Iris pigment epithelial cell (primary cell): Measurements from ENCODE around the gene MYH3.
"Not testable (repeated sequence)": the region's sequence is repeated elsewhere in the genome, so short reads cannot be mapped to it uniquely, and the experiment has no call there.

ENCODE experiments used
- DNase-seq: peaks from one replicate; pipeline ENCODE4 v3.0.0-alpha.2; 2011; ENCODE audit warnings: low read depth

The MYH3 gene

DNA sequence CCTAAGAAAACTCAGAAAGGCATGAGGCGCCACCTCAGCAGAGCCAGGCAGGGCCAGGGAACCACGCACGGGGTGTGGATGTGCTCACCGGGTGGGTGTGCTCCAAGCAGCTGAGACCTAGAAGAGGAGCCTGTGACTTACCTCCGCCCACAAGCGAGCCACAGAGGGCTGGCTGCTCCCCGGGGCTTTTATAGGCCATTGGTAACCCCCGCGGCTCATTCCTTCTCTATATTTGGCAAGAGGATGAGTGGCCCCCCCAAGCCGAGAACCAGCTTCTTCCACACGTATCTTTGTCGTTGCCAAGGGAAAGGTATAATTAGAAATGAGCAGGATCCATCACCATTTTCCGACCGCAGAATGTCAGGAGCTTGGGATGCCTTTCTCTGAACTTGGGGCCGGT, at the start of gene MYH3:
MYH3 (minus strand) TSS at position 162 of the 400 bp plus-strand sequence. CDS start 2,245 bp downstream, outside the sequence.
- DNase-seq, result no peak

- no peak for DNase-seq
Observed at GRCh38 chr17:10705727-10706126, 48.6 kb upstream of the MYH3 start.

GRCh38 chr17:10702574-10702973, 45.5 kb upstream of the MYH3 start:
- DNase-seq, result peak; percentile 88

DNA sequence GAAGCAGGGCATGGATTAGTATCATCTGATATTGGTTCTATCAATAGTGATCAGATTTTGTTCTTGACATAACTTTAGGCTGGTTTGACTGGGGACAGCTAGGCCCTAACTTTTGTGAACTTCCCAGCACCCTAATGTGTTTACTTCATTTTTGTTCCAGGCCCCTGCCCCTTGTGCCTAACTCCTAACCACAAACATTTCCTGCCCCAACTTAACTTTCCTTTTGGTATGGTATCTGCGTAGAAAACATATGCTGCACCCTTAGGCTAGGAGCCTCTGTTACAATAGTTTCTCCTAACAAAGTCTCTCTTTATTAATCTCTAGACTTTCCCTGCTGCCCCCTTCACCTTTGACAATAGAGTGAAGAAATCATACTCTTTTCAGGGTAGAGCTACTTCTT, 42.7 kb upstream of the MYH3 start:
- DNase-seq, result peak; percentile 88

GRCh38 chr17:10698096-10698818, 41.1 kb upstream of the MYH3 start:
- peak; percentile 38 for DNase-seq

GRCh38 chr17:10697092-10698081, 40.3 kb upstream of the MYH3 start, which contains the start of the genes ADPRM and SCO1:
Gene ADPRM, plus strand, starts transcription at chr17:10697594. Its CDS starts 7,333 bp downstream, at chr17:10704927.
Gene SCO1, minus strand, starts transcription at chr17:10697533. Its CDS starts 26 bp downstream, at chr17:10697507.
- peak; percentile 94 for DNase-seq

DNA sequence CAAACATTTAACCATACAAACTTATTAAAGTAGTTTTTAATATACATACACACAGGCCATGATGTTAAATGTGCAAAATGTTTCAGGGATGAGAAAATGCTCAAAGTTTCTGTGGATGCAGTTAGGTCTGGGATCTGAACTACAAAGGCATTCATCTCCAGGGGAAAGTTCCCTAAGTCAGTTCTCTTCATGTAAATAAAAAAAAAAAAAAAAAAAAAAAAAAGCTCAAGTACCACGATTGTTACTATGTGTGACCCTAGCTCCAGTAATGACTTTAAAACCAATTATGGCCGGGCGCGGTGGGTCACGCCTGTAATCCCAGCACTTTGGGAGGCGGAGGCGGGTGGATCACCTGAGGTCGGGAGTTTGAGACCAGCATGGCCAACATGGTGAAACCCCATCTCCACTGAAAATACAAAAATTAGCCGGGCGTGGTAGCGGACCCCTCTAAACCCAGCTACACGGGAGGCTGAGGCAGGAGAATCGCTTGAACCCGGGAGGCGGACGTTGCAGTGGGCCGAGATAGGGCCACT, 38.8 kb upstream of the MYH3 start:
- not testable (repeated sequence) for DNase-seq

DNA sequence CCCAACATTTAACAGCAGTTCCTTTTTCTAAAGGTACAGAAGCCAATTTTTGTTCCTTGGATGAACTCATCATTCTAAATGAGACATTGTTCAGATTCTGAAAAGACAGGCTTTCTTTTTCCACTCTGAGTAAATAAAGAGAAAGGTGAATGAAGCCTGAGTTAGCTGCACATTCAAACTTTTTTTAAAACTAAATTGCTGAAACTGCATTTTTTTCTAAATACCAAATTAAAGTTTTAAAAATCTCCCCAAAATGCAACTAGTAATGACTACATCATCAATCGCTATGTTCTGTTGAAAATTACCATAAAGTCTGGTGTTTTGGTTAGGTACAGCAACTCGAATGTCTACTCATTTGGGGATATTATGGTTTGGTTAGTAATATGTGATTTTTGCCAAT, 30.4 kb upstream of the MYH3 start:
- no peak for DNase-seq

DNA sequence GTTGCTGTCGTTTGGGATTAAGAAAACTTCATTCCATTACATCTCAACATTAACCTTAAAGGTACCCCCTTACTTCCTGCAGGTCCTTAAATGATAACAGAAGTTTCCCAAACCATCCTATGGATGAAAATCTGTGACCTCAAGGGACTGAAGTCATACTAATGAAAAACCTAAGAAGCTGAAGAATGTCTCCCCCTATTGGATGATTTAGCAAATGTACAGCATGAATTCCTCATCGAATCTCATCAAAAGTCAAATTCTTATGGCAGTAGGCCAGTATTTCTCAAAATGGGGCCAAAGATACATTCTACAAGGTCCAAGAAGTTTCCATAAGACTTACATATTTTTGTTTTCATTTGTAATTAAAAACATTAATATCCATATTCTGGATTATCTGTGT, 26.7 kb upstream of the MYH3 start:
- peak; percentile 40 for DNase-seq

DNA sequence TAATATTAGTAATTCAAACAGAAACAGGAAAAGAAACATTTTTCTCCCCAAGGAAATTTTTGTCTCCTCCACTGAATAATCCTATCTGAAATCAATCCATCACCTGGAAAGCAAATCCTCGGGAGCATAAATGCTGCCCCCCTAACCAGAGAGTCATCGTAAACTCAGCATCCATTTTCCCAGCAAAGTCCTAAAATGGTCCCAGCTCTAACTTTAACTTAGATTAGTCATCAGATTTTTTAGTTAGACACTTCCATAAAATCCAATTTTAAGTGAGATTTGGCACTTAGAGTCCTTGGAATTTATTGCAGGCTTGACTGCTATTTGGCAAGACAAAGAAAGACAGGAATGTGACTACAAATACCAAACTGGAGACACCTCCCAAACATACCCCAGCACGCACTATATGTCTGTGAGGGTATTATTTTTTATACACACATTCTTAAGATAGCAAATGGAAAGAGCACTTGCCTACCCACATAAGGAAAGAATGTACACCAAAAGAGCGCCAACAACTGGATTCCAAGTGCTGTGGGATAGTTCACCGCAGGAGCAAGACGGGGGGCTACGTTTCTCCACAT, 24.8 kb upstream of the MYH3 start:
- peak; percentile 35 for DNase-seq

- no peak for DNase-seq
Observed at GRCh38 chr17:10674704-10675103, 17.6 kb upstream of the MYH3 start.

GRCh38 chr17:10673312-10673711, 16.2 kb upstream of the MYH3 start:
- no peak for DNase-seq

GRCh38 chr17:10668775-10669174, 11.7 kb upstream of the MYH3 start:
- DNase-seq, result peak; percentile 60

GRCh38 chr17:10666906-10667305, 9.8 kb upstream of the MYH3 start:
- DNase-seq, result peak; percentile 24

DNA sequence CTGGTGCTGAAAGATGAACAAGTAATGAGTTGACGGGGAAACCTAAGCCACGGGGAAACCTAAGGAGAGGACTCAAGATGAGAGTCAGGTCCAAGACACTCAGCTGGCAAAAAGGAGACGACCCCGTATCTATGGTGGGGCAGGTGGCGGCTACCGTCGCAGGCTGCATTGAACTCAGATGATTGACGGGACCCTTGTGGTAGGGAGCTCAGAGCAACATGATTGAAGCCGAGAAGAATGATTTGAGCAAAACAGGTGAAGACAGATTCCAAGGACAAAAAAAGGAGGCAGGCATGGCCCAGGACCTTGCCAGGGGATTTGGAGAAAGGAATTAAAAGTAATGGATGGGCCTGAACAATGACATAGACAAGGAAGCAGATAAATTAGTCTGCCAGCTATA, 7.5 kb upstream of the MYH3 start:
- DNase-seq, result no peak

GRCh38 chr17:10663231-10663630, 6.1 kb upstream of the MYH3 start:
- no peak for DNase-seq

DNA sequence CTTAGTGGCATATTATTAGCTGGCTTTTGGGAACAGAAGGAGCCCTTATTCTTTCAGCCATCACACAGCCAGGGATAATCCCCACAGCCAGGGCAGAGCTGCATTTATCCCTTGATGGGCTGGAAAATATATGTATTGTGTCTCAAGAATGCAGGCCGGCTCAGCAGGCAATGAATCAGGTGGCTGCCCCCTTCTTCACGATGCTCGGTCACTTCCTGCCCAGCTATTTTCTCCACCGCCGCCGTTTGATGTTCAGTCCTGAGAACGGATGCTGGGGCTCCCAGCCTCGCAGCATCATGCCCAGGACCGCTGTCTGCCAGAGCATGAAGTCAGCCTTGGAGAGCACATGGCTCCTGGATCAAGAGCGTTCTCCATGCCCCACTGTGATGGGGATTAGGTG, 4.3 kb upstream of the MYH3 start:
- DNase-seq, result peak; percentile 10

DNA sequence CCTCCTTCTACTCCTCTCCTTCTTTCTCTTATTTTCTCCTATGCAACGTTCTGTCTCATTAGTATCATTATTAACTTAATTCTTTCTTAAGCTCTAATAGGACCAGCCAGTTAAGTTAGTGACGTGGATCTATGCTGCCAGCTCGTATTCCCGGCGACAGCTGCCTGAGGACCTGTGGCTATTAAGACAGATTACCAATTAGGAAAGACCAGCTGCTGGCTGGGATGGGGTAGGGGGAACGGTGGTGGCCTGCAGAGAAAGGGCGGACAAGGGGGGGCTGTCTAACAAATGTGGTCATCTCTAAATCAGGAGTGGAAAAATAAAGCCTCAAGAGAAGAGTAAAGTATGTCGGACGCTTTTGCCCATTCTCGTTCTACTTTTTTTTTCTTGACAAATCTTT, 770 bp upstream of the MYH3 start:
- DNase-seq, result no peak

- no peak for DNase-seq
Observed at GRCh38 chr17:10653987-10654386, 3.1 kb downstream of the MYH3 start.

GRCh38 chr17:10652984-10653659, 4.0 kb downstream of the MYH3 start:
- DNase-seq, result no peak

GRCh38 chr17:10651927-10652326, 5.2 kb downstream of the MYH3 start:
- DNase-seq, result no peak

DNA sequence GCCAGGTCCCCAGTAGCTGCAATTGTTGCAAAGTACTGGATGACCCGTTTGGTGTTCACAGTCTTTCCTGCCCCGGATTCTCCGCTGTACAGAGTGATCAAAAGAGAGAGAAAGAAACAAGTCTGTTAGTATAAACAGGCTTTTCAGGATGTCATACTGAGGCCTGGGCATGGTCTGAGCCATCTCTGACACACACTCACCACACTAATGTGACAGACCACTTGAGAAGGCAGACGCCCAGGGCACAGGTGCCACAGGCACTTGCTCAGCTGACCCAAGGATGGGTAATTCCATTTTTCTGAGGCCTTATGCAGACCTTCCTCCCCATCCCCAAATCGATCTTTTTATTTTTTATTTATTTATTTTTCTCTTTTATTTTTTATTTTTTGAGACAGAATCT, 7.5 kb downstream of the MYH3 start:
- DNase-seq, result no peak
